Esophagus muscularis mucosa (tissue), 4 donors: ENCODE measurements around the gene RAB3C. TPM values are rescaled to one million over a fixed set of nuclear protein-coding genes. Genes with fewer than 3 reads are reported as not detected.

Experiments used
- DNase-seq: peaks from one replicate; pipeline ENCODE4 v3.0.0-alpha.2; 2017; ENCODE audit errors: extremely low spot score
- H3K27ac ChIP-seq, 4 donors: fragments of 200-600 bp; sonication (generic); replicated peaks in 1 of 4; 1 replicate in 3 of 4; 2 replicates in 1 of 4; pipeline ENCODE4 v1.5.1; 2016 to 2019; ENCODE audit warnings: mild to moderate bottlenecking in 1 of 4
- H3K27me3 ChIP-seq, 4 donors: fragments of 200-600 bp; sonication (generic); one replicate each; pipeline versions ENCODE4 v1.5.1 to v1.6.0; 2016 to 2019
- H3K36me3 ChIP-seq, 4 donors: fragments of 200-600 bp; sonication (generic); one replicate each; pipeline ENCODE4 v1.5.1; 2016 to 2019
- H3K4me1 ChIP-seq, 4 donors: fragments of 200-600 bp; sonication (generic); one replicate each; pipeline ENCODE4 v1.5.1; 2016 to 2019
- H3K4me3 ChIP-seq, 4 donors: fragments of 200-600 bp; sonication (generic); 1 replicate in 2 of 4; 2 replicates in 2 of 4; pipeline ENCODE4 v1.5.1; 2016 to 2019; ENCODE audit warnings: mild to moderate bottlenecking in 4 of 4, moderate library complexity in 1 of 4
- H3K9me3 ChIP-seq, 4 donors: fragments of 200-600 bp; sonication (generic); 1 replicate in 3 of 4; 2 replicates in 1 of 4; pipeline ENCODE4 v1.5.1; 2016 to 2019
- EP300 ChIP-seq: sonication (generic); formaldehyde crosslinking; IDR thresholded peaks from one replicate; pipeline ENCODE4 v1.6.1; 2017; ENCODE audit warnings: antibody characterized with exemption
- POLR2A ChIP-seq: fragments of 450-650 bp; IDR thresholded peaks from one replicate; pipeline ENCODE4 v1.6.1; 2017; ENCODE audit warnings: antibody characterized with exemption, moderate library complexity, mild to moderate bottlenecking, low read depth
- POLR2AphosphoS5 ChIP-seq, 2 donors: sonication (generic); formaldehyde crosslinking; IDR thresholded peaks; one replicate each; pipeline ENCODE4 v1.6.1; 2017; ENCODE audit warnings: antibody characterized with exemption in 2 of 2
- WGBS: methylation state at CpG from one replicate; pipeline ENCODE4 v1.1.5; 2018; 5-methylcytosine and 5-hydroxymethylcytosine counted together
- intact Hi-C: fragments of 100-400 bp; cut with DNase I; formaldehyde crosslinking; loops from one replicate; pipeline ENCODE4 v1.15.1; 2023
- total RNA-seq, 4 donors: library from RNA; depleted of rRNA; stranded (reverse); fragments of >200 nt; gene quantifications; one replicate each; pipeline versions ENCODE4 v1.1.0 to v1.2.1, GENCODE V29; 2016
- TF ChIP-seq, protein P1 (sequence below), 3 experiments: fragments of 200-600 bp in 2 of 3; fragments of 450-650 bp in 1 of 3; sonication (generic) in 2 of 3; IDR thresholded peaks; one replicate each; pipeline ENCODE4 v1.5.1; 2017 to 2019; ENCODE audit warnings: antibody characterized with exemption in 3 of 3, mild to moderate bottlenecking in 2 of 3, moderate library complexity in 1 of 3

The RAB3C gene
- total RNA-seq, 4 donors from 2014 or later, result 2.6 to 9.6 (median 5.9) TPM

DNA sequence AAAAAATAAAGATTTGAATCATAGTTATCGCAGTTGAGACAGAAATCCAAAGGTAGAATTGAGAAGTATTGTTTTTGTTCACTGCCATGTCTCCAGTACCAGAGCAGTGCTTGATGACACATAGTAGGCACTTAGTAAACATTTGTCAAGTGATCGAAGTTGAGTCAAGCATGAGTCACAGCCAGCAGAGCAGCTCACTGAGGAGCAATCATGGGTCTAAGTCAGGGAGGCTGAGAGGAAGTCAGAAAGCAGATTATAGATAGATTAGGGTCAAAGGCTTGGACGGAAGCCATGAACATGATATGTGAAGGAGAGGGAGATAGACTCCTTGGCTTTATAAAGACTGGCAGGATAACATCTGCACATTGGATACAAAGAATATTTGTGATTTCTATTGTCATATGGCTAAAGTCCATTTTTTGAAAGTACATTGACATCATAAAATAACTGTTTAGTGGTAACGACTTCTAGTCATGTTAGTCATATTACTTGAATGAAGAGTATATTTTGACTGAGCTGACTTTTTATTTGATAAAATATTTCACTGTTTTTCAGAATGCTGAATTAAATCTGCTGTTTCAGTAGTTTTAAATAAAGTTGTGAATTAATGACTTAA, 168.5 kb downstream of the RAB3C start:
- WGBS, result 80% methylated on average over 4 of the region's 4 CpGs

GRCh38 chr5:58752104-58752503, 169.2 kb downstream of the RAB3C start:
- WGBS, result 77% methylated on average over 1 of the region's 1 CpG
- TF ChIP-seq EP300, result no peak
- TF ChIP-seq, protein P1, sequence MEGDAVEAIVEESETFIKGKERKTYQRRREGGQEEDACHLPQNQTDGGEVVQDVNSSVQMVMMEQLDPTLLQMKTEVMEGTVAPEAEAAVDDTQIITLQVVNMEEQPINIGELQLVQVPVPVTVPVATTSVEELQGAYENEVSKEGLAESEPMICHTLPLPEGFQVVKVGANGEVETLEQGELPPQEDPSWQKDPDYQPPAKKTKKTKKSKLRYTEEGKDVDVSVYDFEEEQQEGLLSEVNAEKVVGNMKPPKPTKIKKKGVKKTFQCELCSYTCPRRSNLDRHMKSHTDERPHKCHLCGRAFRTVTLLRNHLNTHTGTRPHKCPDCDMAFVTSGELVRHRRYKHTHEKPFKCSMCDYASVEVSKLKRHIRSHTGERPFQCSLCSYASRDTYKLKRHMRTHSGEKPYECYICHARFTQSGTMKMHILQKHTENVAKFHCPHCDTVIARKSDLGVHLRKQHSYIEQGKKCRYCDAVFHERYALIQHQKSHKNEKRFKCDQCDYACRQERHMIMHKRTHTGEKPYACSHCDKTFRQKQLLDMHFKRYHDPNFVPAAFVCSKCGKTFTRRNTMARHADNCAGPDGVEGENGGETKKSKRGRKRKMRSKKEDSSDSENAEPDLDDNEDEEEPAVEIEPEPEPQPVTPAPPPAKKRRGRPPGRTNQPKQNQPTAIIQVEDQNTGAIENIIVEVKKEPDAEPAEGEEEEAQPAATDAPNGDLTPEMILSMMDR (IDR thresholded peaks at IDR 0.05), result no peak
- no peak for TF ChIP-seq POLR2AphosphoS5 (IDR thresholded peaks at IDR 0.05)
- TF ChIP-seq POLR2A, result no peak
- intact Hi-C loops, result no loop called here

More for the DNA sequence above, 168.5 kb downstream of the RAB3C start:
- Histone ChIP-seq H3K4me1 (no peaks in the 10 kb centered on the region), H3K27ac (no peak overlapping the region), H3K27me3 (no peaks in the 10 kb centered on the region), H3K9me3 (no peaks in the 10 kb centered on the region), H3K36me3 (no peaks in the 10 kb centered on the region), H3K4me3 (no peak overlapping the region)
- intact Hi-C loops, result no loop called here
- TF ChIP-seq POLR2AphosphoS5 (IDR thresholded peaks at IDR 0.05), result no peak
- no peak for TF ChIP-seq POLR2A
- TF ChIP-seq EP300, result no peak
- TF ChIP-seq, protein P1 (IDR thresholded peaks at IDR 0.05), result no peak
- DNase-seq, result no peak

DNA sequence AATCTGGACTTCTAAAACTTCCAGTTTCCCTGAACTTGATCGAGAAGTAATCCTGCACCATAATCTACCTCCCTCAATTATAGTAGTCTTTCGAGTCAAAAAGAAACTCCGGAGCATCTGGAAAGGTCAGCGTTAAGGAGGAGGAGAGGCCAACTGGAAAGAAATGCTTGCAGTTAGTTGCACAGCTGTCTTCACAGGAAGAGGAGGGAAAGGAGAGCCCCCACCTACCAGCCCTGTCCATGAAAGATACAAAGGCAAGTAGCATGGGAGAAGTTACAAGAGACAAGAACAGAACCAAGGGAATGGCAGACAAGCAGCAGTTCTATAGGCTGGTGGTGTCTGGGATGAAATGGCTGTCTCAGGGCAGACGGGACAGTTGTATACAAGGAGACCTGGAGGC, 170.6 kb downstream of the RAB3C start:
- no peak overlapping the region for H3K4me3 ChIP-seq
- 79% methylated on average over 5 of the region's 5 CpGs for WGBS
- no peak for DNase-seq
- no peak overlapping the region for H3K27ac ChIP-seq
- no peak for TF ChIP-seq EP300
- TF ChIP-seq POLR2AphosphoS5 (IDR thresholded peaks at IDR 0.05), result no peak
- TF ChIP-seq, protein P1 (IDR thresholded peaks at IDR 0.05), result no peak
- H3K36me3 ChIP-seq, result no peaks in the 10 kb centered on the region
- no peaks in the 10 kb centered on the region for H3K27me3 ChIP-seq
- intact Hi-C loops, result no loop called here
- no peaks in the 10 kb centered on the region for H3K9me3 ChIP-seq
- H3K4me1 ChIP-seq, result no peaks in the 10 kb centered on the region

More at GRCh38 chr5:58752104-58752503, 169.2 kb downstream of the RAB3C start:
- Histone ChIP-seq H3K4me3 (no peak overlapping the region), H3K4me1 (no peaks in the 10 kb centered on the region), H3K9me3 (no peaks in the 10 kb centered on the region), H3K27ac (no peak overlapping the region), H3K36me3 (no peaks in the 10 kb centered on the region), H3K27me3 (no peaks in the 10 kb centered on the region)
- DNase-seq, result no peak

GRCh38 chr5:58754250-58754649, 171.4 kb downstream of the RAB3C start:
- no peaks in the 10 kb centered on the region for H3K27me3 ChIP-seq
- intact Hi-C loops, result no loop called here
- no peak overlapping the region for H3K27ac ChIP-seq
- 87% methylated on average over 6 of the region's 6 CpGs for WGBS
- no peaks in the 10 kb centered on the region for H3K9me3 ChIP-seq
- DNase-seq, result no peak
- H3K4me1 ChIP-seq, result peaks cover 0 to under 1% (median 0%) of the 10 kb centered on the region in 4 donors
- TF ChIP-seq POLR2A (no peak), POLR2AphosphoS5 (IDR thresholded peaks at IDR 0.05) (no peak)
- H3K4me3 ChIP-seq, result no peak overlapping the region
- H3K36me3 ChIP-seq, result no peaks in the 10 kb centered on the region

- H3K27me3 ChIP-seq, result no peaks in the 10 kb centered on the region
- no peak overlapping the region for H3K27ac ChIP-seq
- intact Hi-C loops, result no loop called here
Measured at GRCh38 chr5:58755397-58755796, 172.5 kb downstream of the RAB3C start.

More at GRCh38 chr5:58755397-58755796, 172.5 kb downstream of the RAB3C start:
- no peaks in the 10 kb centered on the region for H3K36me3 ChIP-seq
- H3K9me3 ChIP-seq, result no peaks in the 10 kb centered on the region
- H3K4me1 ChIP-seq, result peaks cover 0 to 4% (median 0%) of the 10 kb centered on the region in 4 donors
- TF ChIP-seq POLR2AphosphoS5 (IDR thresholded peaks at IDR 0.05) (no peak), EP300 (no peak), POLR2A (no peak)
- TF ChIP-seq, protein P1 (IDR thresholded peaks at IDR 0.05), result no peak
- DNase-seq, result no peak
- 90% methylated on average over 3 of the region's 3 CpGs for WGBS
- H3K4me3 ChIP-seq, result no peak overlapping the region
